GM19238 (cell line): ENCODE data around the gene HNRNPF.
A peak's percentile ranks its signal among the peaks of the same experiment; 100 is the strongest.
"Not testable (repeated sequence)": the region's sequence is repeated elsewhere in the genome, so short reads cannot be mapped to it uniquely, and the experiment has no call there.

Experiments
- DNase-seq: peaks from one replicate; pipeline ENCODE4 v3.0.0; 2011; ENCODE audit warnings: low spot score; ENCODE audit not compliant: insufficient read length

HNRNPF gene

DNA sequence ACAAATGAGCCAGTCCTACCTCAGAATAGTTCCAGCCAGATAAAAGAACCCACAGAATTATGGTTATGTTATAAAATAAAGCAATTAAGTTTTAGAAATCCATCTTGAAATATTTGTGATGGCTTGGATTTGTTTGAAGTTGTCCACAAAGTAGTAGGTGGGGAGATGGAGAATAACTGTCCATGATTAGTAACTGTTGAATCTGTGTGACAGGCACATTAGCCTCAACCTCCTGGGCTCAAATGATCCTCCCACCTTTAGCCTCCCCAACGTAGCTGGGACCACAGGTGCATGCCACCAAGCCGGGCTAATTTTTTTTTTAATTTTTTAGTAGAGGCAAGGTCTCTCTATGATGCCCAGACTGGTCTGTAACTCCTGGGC lies 10.1 kb downstream of the HNRNPF start:
- no peak for DNase-seq

DNA sequence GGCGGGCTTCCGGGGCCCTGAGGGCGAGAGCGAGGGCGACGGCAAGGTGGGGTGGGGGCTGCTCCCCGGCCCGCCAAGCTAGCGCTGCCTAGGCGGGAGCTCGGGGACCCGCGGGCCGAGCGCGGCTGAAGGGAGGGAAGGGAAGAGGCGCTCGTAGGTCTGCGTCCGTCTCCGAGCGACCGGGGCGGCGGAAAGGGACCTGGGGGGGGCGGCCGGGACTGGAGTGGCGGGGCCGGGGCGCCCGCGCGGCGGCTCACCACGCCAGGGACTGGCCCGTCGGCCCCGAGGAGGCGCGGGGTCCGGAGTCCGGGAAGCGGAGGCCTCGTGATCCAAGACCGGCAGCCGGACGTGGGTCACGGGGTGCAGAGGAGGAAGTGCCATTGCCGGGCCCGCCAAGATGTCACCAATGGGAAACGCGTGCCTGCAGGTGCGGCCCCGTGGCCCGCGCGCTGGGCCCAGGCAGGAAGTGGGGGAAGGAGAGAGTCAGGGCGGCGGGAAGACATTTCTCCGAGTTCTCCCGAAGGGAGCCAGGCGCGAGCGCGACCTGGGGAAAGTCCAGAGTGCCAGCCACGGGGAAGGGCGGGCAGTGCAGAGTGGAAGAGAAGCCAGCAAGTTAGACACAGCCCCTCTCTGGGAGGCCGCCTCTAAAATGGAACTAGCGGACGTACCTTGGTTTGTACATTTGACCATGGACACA lies 11.9 kb downstream of the HNRNPF start:
- DNase-seq, result peak; percentile 88

DNA sequence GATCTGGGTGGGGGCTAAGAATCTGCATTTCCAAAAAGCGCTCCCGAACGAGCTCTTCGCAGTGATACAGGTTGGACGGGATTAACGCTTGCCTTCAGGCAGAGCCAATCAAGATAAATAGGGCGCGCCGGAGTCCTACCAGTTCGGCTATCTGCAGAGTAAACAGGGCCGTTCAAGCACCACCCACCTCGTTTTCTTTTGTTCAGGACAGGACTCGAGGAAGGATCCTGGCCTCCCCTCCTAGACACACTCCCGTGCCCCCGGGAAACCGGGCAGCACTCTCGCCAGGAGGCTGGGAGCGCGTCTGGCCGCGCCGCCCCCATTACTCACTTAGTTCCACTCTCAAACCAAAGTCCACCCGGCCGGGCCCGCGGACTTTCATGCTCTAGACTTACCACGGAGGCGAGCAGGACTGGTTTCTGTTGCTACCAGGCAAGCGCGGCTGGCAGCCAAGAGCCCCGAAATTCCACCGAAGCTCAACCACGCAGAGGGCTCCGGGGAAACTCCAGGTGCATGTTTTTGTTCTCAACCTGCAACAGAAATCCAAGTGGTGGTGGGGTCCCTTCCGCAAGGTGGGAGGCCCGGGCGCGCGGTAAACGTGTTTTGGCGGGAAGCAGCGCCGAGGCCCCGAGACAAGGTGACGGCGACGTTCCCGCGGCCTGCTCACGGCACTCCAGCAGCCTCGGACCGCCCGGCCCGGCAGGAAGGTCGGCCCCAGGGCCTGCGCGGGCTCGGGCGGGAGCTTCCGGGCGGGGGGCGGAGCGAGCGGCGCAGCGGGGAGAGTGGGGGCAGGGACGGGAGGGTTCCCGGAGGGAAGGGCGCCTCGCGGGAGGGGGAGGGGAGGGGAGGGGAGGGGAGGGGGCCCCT lies 12.7 kb downstream of the HNRNPF start:
- peak; percentile 84 for DNase-seq

DNA sequence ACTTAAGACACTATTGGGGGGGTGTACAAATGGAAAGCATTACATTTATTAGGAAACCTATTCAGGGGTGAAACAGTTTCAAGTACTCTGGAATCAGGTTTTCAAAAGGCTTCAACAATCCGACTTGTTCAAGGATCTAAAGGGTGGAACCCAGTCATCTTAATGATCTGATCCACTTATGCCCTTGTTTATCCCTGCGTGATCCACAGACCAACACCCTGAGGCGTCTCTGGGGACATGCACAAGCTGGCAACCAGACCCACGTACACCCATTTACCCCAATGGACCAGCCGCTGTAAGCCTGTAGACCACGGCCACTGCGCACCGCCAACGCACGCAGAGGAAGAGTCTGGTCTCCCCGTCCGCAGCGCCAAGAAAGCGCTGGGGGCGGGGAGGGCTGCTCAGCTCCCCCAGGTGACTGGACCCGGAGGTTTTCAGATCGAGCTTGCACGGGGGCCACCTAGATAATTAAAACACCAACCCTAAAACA lies 13.4 kb downstream of the HNRNPF start:
- DNase-seq, result no peak

DNA sequence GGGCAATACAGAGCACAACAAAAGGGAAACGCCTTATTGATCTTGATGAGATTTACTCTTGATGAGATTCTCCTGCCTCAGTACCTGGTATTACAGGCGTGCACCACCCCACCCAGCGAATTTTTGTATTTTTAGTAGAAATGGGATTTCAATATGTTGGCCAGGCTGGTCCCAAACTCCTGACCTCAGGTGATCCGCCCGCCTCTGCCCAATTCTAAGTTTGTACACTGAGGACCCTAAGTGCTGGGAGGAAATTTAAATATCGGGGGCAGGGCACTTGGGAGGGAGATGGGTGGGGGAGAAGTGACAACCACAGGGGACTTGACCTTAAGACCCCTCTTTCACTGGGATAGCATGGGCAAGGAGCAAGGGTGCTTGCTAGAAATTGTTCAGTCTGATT lies 14.1 kb downstream of the HNRNPF start:
- DNase-seq, result no peak

DNA sequence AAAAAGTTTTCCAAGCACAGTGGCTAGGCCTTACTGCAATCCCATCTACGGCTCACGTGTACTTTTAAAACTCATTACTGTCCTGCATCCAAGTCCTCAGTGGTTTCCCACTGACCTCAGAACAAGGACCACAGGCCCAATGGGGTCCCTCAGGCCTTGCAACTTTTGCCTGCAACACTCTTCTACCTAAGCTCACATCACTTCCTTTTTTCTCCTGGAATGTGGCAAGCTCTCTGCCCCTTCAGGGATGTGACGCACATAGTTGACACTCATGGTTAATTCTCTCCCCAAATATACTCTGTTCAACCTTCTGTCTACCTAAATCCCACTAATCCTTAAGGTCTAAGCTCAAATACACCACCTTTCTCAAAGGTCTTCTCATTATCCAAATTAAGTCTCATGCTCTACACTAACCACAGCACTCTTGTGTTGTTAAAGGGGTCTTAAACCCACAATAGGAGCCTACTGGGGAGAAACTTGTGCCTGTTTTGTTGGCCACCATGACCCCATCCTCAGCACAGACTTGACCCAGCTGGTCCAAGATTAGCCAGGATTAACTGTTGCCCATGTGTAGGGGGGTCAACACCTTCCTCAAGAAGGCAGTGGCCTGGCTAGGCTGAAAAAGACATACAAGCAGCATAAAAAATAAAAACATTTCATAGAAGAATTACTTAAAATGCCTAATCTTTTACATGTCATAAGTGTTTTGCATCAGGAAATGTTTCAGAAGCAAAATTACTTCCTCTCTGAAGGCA lies 15.2 kb downstream of the HNRNPF start:
- no peak for DNase-seq

DNA sequence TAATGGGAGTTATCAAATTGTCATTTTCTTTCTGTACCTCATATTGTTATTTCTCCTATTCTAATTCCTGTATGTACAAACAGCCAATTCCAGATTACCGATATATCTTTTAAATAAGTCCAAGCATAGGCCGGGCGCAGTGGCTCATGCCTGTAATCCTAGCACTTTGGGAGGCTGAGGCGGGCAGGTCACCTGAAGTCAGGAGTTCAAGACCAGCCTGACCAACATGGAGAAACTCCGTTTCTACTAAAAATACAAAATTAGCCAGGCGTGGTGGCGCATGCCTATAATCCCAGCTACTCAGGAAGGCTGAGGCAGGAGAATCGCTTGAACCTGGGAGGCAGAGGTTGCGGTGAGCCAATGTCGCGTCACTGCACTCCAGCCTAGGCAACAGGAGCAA lies 15.8 kb downstream of the HNRNPF start:
- DNase-seq, result not testable (repeated sequence)

DNA sequence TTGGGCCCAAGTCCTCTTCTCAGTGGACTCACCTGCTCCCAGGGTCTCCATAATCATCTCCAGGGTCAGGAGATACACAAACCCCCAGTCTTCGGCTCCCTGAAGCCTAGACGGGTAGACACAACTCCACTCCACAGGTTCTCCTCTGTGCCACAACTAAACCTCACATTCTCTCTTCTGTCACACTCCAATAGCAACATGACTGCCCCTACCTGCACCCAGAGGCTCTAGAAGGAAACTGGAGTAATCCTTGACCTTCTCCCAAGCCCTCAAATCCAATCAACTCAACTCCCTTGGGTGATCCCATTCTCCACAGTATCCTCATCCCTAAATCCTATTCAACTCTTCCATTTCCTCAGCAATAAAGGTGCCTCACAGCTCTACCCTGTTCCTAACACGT lies 16.2 kb downstream of the HNRNPF start:
- no peak for DNase-seq

DNA sequence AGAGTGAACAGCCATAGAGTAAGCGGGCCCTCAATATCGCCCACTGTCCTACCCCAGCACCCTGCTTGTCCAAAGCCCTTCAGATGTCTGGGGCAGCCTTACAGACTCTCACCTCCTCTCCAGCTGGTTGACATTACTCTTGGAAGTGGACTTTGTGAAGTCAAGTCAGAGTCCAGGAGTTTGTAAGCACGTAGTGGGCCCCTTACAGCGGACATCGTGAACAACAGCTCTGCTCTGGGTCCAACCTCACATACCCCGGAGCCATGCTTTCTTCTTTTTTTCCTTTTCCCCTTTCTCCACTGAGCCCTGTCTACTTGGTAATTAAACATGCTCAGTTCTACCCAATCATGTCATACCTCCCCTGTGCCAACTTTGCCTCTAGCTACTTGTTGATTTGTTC lies 17.5 kb downstream of the HNRNPF start:
- no peak for DNase-seq

DNA sequence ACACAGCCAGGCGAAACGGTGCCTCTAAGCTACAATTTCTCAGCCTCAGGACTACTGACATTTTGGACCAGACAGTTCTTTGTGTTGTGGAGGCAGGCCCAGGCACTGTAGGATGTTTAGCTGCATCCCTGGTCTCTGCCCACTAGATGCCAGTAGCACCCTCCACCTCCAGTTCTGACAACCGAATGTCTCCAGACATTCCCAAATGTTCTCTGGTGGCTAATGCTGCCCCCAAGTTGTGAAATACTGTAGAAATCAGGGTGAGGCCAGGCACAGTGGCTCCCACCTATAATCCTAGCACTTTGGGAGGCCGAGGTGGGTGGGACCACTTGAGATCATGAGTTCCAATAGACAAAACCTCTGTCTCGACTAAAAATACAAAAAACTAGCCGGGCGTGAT lies 18.2 kb downstream of the HNRNPF start:
- DNase-seq, result no peak

DNA sequence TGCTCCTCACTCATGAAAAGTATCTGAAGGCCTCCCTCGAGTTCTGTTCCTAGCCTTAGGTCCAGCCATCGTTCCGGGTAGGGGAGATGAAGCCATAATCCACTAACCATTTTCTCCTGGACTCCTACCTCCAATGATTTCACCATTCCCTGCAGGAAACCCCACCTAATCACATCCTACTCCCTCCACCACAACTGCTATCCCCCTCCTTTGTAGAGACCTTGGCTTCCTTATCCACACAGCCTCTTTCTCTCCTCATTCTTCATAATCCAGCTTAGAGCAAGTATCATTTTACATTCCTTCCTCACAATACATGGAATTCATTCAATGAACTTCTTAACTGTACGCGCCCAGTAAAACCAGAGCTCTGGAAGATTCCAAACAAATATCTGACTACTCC lies 18.7 kb downstream of the HNRNPF start:
- no peak for DNase-seq

DNA sequence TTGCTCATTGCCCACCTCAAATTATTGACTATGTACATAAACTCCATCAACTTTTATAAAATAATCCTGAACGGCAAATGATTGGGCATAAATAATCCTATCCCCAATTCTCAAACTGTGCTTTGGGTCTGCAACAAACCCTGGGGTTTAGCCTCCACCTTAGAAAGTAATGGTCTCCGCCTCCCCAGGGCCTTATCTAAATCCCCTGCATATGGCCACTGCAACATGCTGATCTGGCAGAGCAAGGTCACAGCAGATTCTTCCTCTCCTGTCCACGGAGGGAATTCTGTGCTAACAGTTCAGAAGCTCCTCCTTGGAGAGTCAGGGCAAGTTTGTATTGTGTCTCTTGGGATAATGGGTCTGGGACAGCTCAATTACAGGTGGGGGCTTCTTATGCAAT lies 19.1 kb downstream of the HNRNPF start:
- DNase-seq, result no peak

DNA sequence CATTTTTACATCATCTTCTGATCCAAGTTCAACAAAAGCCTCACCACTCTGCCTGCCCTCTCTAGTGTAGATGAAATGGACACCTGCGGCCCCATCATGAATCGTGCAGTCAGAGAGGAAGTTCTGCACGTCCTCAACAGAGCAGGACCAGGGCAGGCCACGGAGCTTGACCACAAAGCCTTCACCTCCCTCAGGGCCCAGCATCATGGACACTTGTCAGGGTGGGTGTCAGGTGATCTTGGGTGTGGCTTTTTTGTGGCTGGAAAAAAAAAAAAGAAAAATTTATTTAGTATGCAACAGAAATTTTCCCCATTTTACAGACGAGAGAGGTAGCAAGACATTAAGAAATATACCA lies 21.3 kb downstream of the HNRNPF start:
- no peak for DNase-seq

DNA sequence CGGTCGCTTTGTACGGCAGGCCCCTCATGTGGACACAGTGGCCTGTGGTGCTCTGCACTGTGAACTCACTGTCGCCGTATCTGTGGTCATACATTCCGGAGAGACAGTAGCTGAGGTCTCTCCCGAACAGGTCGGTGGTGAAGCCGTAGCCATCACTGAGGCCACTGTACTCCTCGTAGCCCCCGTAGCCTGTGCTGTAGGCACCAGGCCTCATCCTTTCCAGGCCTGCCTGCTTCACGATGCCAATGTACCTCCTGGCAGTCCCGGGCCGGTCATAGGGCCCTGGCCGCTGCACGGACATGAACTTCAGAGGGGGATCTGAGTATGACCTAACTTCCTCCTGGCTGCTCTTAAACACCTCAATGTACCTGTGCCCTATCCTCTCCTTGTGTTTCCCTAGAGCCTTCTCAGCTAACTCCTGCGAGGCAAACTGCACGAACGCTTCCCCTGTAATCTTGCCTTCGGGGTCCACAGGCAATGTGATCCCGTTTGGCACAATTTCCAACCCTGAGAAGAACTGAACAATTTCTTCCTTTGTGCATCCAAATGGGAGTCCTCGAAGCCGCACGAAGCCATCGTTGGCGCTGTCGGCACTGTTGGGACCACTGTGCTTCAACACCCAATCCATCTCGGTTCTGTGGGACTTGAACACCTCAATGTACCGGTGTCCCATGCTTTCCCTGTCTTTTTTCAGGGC lies 21.9 kb downstream of the HNRNPF start:
- no peak for DNase-seq

DNA sequence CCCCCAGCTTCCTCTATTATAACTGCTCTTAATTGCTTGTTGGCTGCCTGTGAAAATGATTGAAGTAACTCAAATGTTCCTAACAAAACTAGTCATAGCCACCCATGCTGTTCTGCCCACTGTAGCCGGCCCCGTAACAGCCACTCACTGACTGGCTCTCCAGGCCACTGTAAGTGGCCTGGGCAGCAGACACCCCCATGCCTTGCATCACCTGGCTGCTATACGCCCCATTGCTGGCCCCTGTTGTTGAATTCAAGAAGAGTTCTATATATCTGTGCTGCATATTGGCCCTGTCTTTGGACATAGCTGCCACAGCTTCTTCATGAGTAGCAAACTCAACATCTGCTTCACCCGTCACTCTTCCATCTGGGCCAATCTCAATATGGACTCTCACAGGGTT lies 22.4 kb downstream of the HNRNPF start:
- no peak for DNase-seq

DNA sequence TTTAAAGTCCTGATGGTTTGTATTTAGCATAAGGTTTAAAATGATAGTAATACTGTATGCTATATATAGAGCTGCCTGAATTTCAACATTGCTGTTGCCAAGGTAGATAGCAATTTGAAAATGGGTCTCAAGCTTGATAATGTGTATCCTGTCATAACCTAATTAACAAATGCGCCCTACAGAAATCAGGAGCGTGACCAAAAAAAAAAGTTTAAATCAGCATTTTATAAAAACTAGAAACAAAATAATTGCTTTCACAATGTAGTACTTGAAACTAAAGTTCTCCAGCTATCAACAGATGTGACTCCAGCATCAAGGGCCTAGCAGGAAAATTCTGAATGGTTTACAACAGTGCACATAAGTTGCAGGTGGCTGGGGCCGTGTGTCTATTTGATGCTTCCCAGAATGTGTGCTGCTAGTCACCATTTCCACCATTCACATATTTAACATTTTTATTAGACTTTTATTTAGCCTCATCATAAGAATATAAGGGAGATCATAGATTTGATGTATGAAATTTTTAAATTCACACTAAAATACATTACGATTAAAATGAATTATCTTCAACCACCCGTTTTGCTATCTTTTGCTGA lies 23.5 kb downstream of the HNRNPF start:
- no peak for DNase-seq

DNA sequence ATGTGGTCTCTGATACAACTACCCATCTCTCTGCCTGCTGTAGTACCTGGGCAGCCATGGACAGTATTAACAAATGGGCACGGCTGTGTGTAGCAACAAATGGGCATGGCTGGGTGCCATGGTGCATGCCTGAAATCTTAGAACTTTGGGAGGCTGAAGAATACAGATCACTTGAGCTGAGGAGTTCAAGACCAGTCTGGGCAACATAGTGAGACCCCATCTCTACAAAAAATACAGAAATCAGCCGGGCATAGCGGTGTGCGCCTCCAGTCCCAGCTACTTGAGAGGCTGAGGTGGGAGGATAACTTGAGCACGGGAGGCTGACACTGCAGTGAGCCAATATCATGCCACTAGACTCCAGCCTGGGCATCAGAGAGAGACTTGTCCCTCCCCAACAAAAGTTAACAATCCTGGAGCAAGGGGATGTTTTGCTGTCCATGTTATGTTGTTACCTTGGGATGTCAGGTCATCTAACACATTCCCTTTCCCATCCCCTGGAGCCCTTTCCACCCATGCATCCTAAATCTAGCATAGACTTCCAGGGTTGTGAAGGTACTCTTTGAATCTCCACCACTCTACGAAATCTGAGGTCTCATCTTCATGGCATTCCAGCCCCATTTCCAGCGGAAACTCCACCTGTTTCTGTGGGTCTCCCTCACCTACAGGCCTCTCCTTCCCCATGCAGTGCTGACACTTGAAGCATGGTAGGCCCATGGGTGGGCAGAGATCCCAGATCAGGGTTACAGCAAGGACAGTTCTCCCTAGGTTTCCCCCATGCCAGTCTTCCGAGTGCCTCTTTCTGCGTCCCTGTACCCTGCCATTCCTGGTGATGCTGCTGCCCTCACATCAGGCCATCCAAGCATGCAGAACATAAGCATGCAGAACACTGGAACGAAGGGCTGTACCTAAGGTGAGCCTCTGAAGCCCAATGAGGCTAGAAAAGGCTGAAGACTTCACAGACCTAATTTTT lies 24.4 kb downstream of the HNRNPF start:
- DNase-seq, result no peak

DNA sequence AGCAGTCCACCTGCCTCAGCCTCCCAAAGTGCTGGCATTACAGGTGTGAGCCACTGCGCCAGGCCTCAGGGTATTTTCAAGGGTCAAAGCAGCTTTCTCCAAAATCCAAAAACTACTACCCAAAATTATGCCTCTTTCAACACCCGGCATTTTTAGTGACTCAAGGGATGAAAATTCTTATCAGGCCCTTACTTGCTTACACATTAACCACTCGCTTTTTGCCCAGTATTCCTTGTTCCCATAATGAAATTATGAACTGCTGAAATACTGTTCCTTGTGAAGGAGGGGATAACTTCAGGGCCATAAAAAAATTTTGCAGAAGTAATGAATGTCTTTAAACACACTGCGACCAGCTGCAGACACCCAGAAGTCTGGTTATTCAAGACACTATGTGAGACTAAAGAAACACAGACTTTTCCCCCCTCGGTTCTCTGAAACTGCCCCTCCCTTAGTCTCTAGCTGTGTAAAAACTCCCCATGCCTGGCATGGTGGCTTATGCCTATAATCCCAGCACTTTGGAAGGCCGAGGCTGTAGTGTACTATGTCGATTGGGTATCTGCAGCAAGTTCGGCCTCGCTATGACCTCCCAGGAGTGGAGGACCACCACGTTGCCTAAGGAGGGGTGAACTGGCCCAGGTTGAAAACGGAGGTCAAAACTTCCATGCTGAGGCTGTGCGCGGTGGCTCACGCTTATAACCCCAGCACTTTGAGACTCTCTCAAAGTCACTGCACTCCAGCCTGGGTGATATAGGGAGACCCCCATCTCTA lies 25.6 kb downstream of the HNRNPF start:
- no peak for DNase-seq

DNA sequence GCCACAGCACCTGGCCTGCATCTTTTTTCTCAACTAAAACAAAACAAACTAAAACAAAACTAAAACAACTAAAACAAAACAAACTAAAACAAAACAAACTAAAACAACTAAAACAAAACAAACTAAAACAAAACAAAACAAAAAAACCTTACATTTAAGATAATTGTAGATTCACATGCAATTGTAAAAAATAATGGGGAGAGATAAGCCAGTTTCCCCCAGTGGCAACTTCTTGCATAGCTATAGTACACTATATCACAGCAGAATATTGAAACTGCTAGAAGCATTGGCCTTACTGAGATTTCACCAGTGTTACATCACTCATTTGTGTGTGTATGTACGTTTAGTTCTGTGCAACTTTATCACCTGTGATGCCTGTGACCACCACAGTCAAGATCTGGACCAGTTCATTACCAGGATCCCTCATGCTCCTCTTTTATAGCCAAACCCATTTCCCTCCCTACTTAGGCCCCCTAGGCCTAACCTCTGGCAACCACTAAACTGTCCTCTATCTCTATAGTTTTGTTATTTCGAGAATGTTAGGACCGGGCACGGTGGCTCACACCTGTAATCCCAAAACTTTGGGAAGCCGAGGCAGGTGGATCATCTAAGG lies 28.3 kb downstream of the HNRNPF start:
- DNase-seq, result no peak
